CD14-positive monocyte (primary cell): ENCODE measurements around the gene BAX. TPM values are rescaled to one million over a fixed set of nuclear protein-coding genes. Genes with fewer than 3 reads are reported as not detected.
"Not testable (repeated sequence)": the region's sequence is repeated elsewhere in the genome, so short reads cannot be mapped to it uniquely, and the experiment has no call there.

Experiments used
- DNase-seq, 3 donors: peaks; one replicate each; pipeline ENCODE4 v3.0.0-alpha.2; 2011 to 2022
- H2AFZ ChIP-seq: 2 replicates; pipeline ENCODE4 v1.6.0; 2012; ENCODE audit warnings: mild to moderate bottlenecking, low read depth, low read length, inconsistent platforms; ENCODE audit not compliant: insufficient read depth, poor library complexity, severe bottlenecking
- H3K27ac ChIP-seq, 2 donors: 1 replicate in 1 of 2; 2 replicates in 1 of 2; pipeline ENCODE4 v1.5.1; 2012 to 2013; ENCODE audit warnings: low read length in 2 of 2, control low read depth in 1 of 2, inconsistent platforms in 1 of 2, low read depth in 1 of 2, mild to moderate bottlenecking in 1 of 2
- H3K27me3 ChIP-seq, 2 donors: one replicate each; pipeline versions ENCODE4 v1.6.0 to v1.6.1; 2011 to 2013; ENCODE audit warnings: low read length in 2 of 2; ENCODE audit not compliant: control insufficient read depth in 2 of 2, insufficient read depth in 2 of 2
- H3K36me3 ChIP-seq, 2 donors: replicated peaks in 1 of 2; 1 replicate in 1 of 2; 2 replicates in 1 of 2; pipeline versions ENCODE4 v1.5.1 to v1.6.1; 2012 to 2013; ENCODE audit warnings: low read length in 2 of 2, control low read depth in 1 of 2, inconsistent platforms in 1 of 2, mild to moderate bottlenecking in 1 of 2; ENCODE audit not compliant: insufficient read depth in 2 of 2, control insufficient read depth in 1 of 2
- H3K4me1 ChIP-seq, 2 donors: 1 replicate in 1 of 2; 2 replicates in 1 of 2; pipeline versions ENCODE4 v1.5.1 to v1.6.1; 2012 to 2013; ENCODE audit warnings: low read length in 2 of 2, control low read depth in 1 of 2, inconsistent platforms in 1 of 2, mild to moderate bottlenecking in 1 of 2, moderate library complexity in 1 of 2; ENCODE audit not compliant: insufficient read depth in 2 of 2, control insufficient read depth in 1 of 2
- H3K4me2 ChIP-seq: replicated peaks from 2 replicates; pipeline ENCODE3; 2012; ENCODE audit warnings: low read length, moderate library complexity, mild to moderate bottlenecking; ENCODE audit not compliant: poor library complexity, severe bottlenecking; ENCODE audit errors: extremely low read depth
- H3K4me3 ChIP-seq, 3 experiments: fragments of 200-600 bp in 1 of 3; sonication (generic) in 1 of 3; replicated peaks in 1 of 3; 1 replicate in 2 of 3; 2 replicates in 1 of 3; pipeline ENCODE4 v1.5.1; 2011 to 2013; ENCODE audit warnings: low read length in 3 of 3, mild to moderate bottlenecking in 3 of 3, control low read depth in 2 of 3, low read depth in 2 of 3, inconsistent platforms in 1 of 3, moderate library complexity in 1 of 3
- H3K79me2 ChIP-seq: 2 replicates; pipeline ENCODE4 v1.6.0; 2012; ENCODE audit warnings: mild to moderate bottlenecking, control low read depth, inconsistent platforms, low read length, moderate library complexity; ENCODE audit not compliant: insufficient read depth
- H3K9ac ChIP-seq: 2 replicates; pipeline ENCODE4 v1.6.0; 2017; ENCODE audit warnings: low read length, mild to moderate bottlenecking; ENCODE audit not compliant: insufficient read depth, poor library complexity, severe bottlenecking
- H3K9me3 ChIP-seq, 2 donors: replicated peaks in 1 of 2; 1 replicate in 1 of 2; 2 replicates in 1 of 2; pipeline versions ENCODE4 v1.5.1 to v1.6.1; 2012 to 2013; ENCODE audit warnings: low read length in 2 of 2, control low read depth in 1 of 2; ENCODE audit not compliant: control insufficient read depth in 1 of 2, insufficient read depth in 1 of 2
- H4K20me1 ChIP-seq: 2 replicates; pipeline ENCODE4 v1.6.0; 2012; ENCODE audit warnings: mild to moderate bottlenecking, low read length, control low read depth, moderate library complexity; ENCODE audit not compliant: insufficient read depth
- H3K27ac Mint-ChIP-seq, 7 donors: one replicate each; pipeline ENCODE4 v1.8.0; 2020; ENCODE audit warnings: mild to moderate bottlenecking in 7 of 7, mixed read lengths in 7 of 7, moderate library complexity in 6 of 7, inconsistent platforms in 2 of 7
- H3K27me3 Mint-ChIP-seq, 3 donors: one replicate each; pipeline ENCODE4 v1.8.0; 2021 to 2022; ENCODE audit warnings: low read depth in 3 of 3, mild to moderate bottlenecking in 3 of 3, mixed read lengths in 3 of 3, moderate library complexity in 3 of 3, inconsistent platforms in 1 of 3
- H3K36me3 Mint-ChIP-seq, 2 donors: one replicate each; pipeline ENCODE4 v1.8.0; 2020; ENCODE audit warnings: mixed read lengths in 2 of 2, inconsistent platforms in 1 of 2, mild to moderate bottlenecking in 1 of 2
- H3K4me1 Mint-ChIP-seq: one replicate; pipeline ENCODE4 v1.8.0; 2020; ENCODE audit warnings: mild to moderate bottlenecking, mixed read lengths
- H3K4me3 Mint-ChIP-seq, 2 donors: one replicate each; pipeline ENCODE4 v1.8.0; 2020; ENCODE audit warnings: mild to moderate bottlenecking in 2 of 2, mixed read lengths in 2 of 2, moderate library complexity in 1 of 2
- H3K9me3 Mint-ChIP-seq, 7 donors: one replicate each; pipeline ENCODE4 v1.8.0; 2020 to 2022; ENCODE audit warnings: mixed read lengths in 7 of 7, mild to moderate bottlenecking in 6 of 7, moderate library complexity in 6 of 7, inconsistent platforms in 2 of 7
- WGBS: methylation state at CpG from one replicate; pipeline ENCODE4 v1.1.5; 2013; ENCODE audit warnings: missing lambda C conversion rate; ENCODE audit not compliant: insufficient coverage; 5-methylcytosine and 5-hydroxymethylcytosine counted together
- intact Hi-C, 2 donors: fragments of 100-400 bp; cut with micrococcal nuclease; formaldehyde crosslinking; loops; one replicate each; pipeline versions ENCODE4 v1.15.0 to v1.15.1; 2023
- polyA plus RNA-seq, 3 donors: library from polyadenylated mRNA; depleted of rRNA in 1 of 3; unstranded in 2 of 3; stranded (reverse) in 1 of 3; fragments of 300-500 nt in 2 of 3; fragments of >200 nt in 1 of 3; fragmentation: Illumina TruSeq in 2 of 3; gene quantifications; 1 replicate in 2 of 3; 2 replicates in 1 of 3; pipeline ENCODE4 v1.2.3, GENCODE V29; 2012 to 2021
- TF ChIP-seq, protein P1 (sequence below): fragments of 200-600 bp; IDR thresholded peaks from one replicate; pipeline ENCODE4 v1.8.0; 2022; ENCODE audit warnings: antibody characterized with exemption, mild to moderate bottlenecking

The BAX gene
- polyA plus RNA-seq, 3 donors, result 69.2 to 135 (median 80.5) TPM

DNA sequence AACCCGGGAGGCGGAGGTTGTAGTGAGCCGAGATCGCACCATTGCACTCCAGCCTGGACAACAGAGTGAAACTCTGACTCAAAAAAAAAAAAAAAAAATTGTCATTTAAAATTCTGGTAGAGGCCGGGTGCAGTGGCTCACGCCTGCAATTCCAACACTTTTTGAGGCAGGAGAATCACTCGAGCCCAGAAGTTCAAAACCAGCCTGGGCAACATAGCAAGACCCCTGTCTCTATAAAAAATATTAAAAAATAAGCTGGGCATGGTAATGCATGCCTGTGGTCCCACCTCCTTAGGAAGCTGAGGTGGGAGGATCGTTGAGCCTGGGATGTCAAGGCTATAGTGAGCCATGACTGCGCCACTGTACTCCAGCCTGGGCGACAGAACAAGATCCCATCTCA lies 48.4 kb upstream of the BAX start:
- Mint-ChIP-seq H3K4me1 (peaks cover 17% of the 10 kb centered on the region), H3K27ac (peak overlapping the region in 2 of 7 donors; percentile 41 to 50), H3K9me3 (peaks cover 0 to 3% (median 0%) of the 10 kb centered on the region in 7 donors), H3K27me3 (peaks cover 0 to 2% (median 0%) of the 10 kb centered on the region in 3 donors), H3K36me3 (peaks cover 56 to 79% of the 10 kb centered on the region in 2 donors), H3K4me3 (no peak overlapping the region)
- Histone ChIP-seq H3K36me3 (peaks cover 44 to 63% of the 10 kb centered on the region in 2 donors), H3K27ac (no peak overlapping the region), H3K4me2 (no peak overlapping the region), H3K27me3 (no peaks in the 10 kb centered on the region), H4K20me1 (peaks cover 32% of the 10 kb centered on the region), H3K9ac (no peak overlapping the region), H3K9me3 (no peaks in the 10 kb centered on the region), H3K4me3 (no peak overlapping the region), H2AFZ (no peak overlapping the region), H3K4me1 (peaks cover 23 to 24% of the 10 kb centered on the region in 2 donors), H3K79me2 (peaks cover 16% of the 10 kb centered on the region)
- DNase-seq, result no peak
- intact Hi-C loops, result no loop called here
- TF ChIP-seq, protein P1, sequence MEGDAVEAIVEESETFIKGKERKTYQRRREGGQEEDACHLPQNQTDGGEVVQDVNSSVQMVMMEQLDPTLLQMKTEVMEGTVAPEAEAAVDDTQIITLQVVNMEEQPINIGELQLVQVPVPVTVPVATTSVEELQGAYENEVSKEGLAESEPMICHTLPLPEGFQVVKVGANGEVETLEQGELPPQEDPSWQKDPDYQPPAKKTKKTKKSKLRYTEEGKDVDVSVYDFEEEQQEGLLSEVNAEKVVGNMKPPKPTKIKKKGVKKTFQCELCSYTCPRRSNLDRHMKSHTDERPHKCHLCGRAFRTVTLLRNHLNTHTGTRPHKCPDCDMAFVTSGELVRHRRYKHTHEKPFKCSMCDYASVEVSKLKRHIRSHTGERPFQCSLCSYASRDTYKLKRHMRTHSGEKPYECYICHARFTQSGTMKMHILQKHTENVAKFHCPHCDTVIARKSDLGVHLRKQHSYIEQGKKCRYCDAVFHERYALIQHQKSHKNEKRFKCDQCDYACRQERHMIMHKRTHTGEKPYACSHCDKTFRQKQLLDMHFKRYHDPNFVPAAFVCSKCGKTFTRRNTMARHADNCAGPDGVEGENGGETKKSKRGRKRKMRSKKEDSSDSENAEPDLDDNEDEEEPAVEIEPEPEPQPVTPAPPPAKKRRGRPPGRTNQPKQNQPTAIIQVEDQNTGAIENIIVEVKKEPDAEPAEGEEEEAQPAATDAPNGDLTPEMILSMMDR, result no peak
- WGBS, result 95% methylated on average over 4 of the region's 10 CpGs

DNA sequence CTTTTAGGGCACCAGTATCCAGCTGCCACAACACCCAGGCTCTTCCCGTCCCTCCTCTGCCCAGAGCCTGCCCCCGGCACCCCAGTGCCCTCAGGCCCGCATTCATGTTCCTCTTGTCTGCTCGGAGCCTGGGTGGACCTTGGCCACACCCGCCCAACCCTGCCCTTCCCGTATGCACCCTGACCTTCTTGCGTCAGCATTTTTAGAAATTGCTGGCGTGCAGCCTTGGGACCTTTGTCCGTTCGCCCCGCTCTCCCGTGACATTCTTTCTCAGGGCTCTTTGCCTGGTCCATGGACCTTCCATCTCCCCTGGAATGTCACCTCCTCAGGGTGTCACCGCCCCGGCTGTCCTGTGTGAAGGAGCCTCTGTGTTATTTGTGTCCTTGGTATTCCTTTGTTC lies 47.0 kb upstream of the BAX start:
- Mint-ChIP-seq H3K4me1 (peaks cover 8% of the 10 kb centered on the region), H3K27me3 (no peaks in the 10 kb centered on the region), H3K9me3 (peaks cover 0 to 3% (median under 1%) of the 10 kb centered on the region in 7 donors), H3K27ac (peak overlapping the region in 6 of 7 donors; percentile 35 to 84 (median 74)), H3K36me3 (peaks cover 63 to 84% of the 10 kb centered on the region in 2 donors), H3K4me3 (peak overlapping the region in 1 of 2 donors; percentile 68)
- Histone ChIP-seq H3K36me3 (peaks cover 52 to 77% of the 10 kb centered on the region in 2 donors), H3K4me3 (no peak overlapping the region), H3K79me2 (peaks cover 5% of the 10 kb centered on the region), H3K9me3 (no peaks in the 10 kb centered on the region), H2AFZ (no peak overlapping the region), H4K20me1 (peaks cover 21% of the 10 kb centered on the region), H3K9ac (no peak overlapping the region), H3K4me2 (no peak overlapping the region), H3K27me3 (no peaks in the 10 kb centered on the region), H3K4me1 (peaks cover 10 to 11% of the 10 kb centered on the region in 2 donors), H3K27ac (peak overlapping the region in 1 of 2 donors; percentile 53)
- 59% methylated on average over 9 of the region's 14 CpGs for WGBS
- DNase-seq, result peak; percentile 21 to 39 (median 37)
- intact Hi-C loops, result no loop called here
- TF ChIP-seq, protein P1, result no peak

DNA sequence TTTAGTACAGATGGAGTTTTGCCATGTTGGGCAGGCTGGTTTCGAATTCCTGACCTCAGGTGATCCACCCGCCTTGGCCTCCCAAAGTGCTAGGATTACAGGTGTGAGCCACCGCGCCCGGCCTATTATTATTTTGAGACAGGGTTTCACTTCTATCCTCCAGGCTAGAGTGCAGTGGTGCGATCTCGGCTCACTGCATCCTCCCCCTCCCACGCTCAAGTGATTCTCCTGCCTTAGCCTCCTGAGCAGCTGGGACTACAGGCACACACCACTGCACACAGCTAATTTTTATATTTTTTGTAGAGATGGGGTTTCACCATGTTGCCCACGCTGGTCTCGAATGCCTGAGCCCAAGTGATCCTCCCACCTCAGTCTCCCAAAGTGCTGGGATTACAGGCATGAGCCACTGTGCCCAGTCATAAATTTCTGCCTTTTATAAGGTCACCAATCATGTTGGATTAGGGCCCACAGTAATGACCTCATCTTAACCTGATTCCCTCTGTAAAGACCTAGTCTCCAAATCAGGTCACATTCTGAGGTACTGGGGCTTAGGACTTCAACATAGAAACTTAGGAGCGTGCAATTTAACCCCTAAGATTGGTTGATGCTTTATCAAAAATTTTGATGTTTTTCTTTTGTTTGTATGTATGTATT lies 45.1 kb upstream of the BAX start:
- DNase-seq, H3K4me3 Mint-ChIP-seq, H3K9me3 ChIP-seq, H3K4me1 Mint-ChIP-seq, intact Hi-C loops, H3K4me2 ChIP-seq, H2AFZ ChIP-seq, H3K27me3 ChIP-seq, H3K27ac ChIP-seq, H3K9ac ChIP-seq, H3K79me2 ChIP-seq, H3K27me3 Mint-ChIP-seq, H4K20me1 ChIP-seq, H3K9me3 Mint-ChIP-seq, H3K4me3 ChIP-seq: not testable (repeated sequence)
- peak overlapping the region in 2 of 7 donors; percentile 35 to 46 for H3K27ac Mint-ChIP-seq
- Histone ChIP-seq H3K4me1 (peaks cover 9 to 11% of the 10 kb centered on the region in 2 donors), H3K36me3 (peaks cover 69 to 87% of the 10 kb centered on the region in 2 donors)
- 91% methylated on average over 6 of the region's 11 CpGs for WGBS
- H3K36me3 Mint-ChIP-seq, result peaks cover 72 to 95% of the 10 kb centered on the region in 2 donors
